ENCODE data around the gene E2F8. TPM values are rescaled to one million over a fixed set of nuclear protein-coding genes. Genes with fewer than 3 reads are reported as not detected.

Gene E2F8
- total RNA-seq, 4 donors from 2014 or later, result 0.57 to 4.8 (median 1.4) TPM

DNA sequence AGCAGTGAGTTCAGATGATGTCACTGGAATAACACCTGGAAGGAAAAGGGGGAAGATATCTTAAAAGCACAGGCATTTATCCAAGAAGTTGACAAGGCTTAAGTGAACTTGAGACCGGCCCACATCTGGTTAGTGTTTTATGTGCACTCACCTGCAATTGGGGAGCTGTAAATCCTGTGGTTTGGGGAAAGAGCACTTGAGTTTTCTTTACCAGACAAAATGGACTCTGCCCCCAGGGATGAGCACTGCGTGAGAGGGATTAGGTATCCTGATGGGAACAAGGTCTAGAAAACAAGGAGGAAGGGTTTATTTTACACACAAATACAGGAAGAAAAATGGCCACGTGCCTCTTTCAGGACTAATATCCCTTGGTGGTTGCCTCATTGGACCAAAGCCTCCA, 15.2 kb downstream of the E2F8 start:
- WGBS, 2 donors, result 85 to 90% methylated on average over 3 of the region's 3 CpGs
- intact Hi-C loops (cut with DNase I; ENCODE audit: low total_unique reads), result no loop called here
- H3K4me3 ChIP-seq (ENCODE audit: low read depth, poor library complexity, severe bottlenecking), result no peak overlapping the region
- no peak for DNase-seq (ENCODE audit: low spot score in 2 of 2)
- no peak for TF ChIP-seq POLR2A (IDR thresholded peaks at IDR 0.05)
- no peak for TF ChIP-seq CTCF (IDR thresholded peaks at IDR 0.05)

- DNase-seq (ENCODE audit: low spot score in 2 of 2), result no peak
- intact Hi-C loops (cut with DNase I; ENCODE audit: low total_unique reads), result no loop called here
- TF ChIP-seq CTCF (IDR thresholded peaks at IDR 0.05) (no peak), POLR2A (IDR thresholded peaks at IDR 0.05) (no peak)
- WGBS, 2 donors, result 82 to 93% methylated on average over 6 of the region's 6 CpGs
- H3K4me3 ChIP-seq (ENCODE audit: low read depth, poor library complexity, severe bottlenecking), result no peak overlapping the region
Measured at GRCh38 chr11:19225123-19225522, 15.6 kb downstream of the E2F8 start.

- DNase-seq (ENCODE audit: low spot score in 2 of 2), result no peak
- intact Hi-C loops (cut with DNase I; ENCODE audit: low total_unique reads), result no loop called here
- WGBS, 2 donors, result 19 to 42% methylated on average over 3 of the region's 3 CpGs
- H3K4me3 ChIP-seq (ENCODE audit: low read depth, poor library complexity, severe bottlenecking), result no peak overlapping the region
- TF ChIP-seq POLR2A (IDR thresholded peaks at IDR 0.05) (no peak), CTCF (IDR thresholded peaks at IDR 0.05) (no peak)
Measured at GRCh38 chr11:19220903-19221724, 19.6 kb downstream of the E2F8 start.

DNA sequence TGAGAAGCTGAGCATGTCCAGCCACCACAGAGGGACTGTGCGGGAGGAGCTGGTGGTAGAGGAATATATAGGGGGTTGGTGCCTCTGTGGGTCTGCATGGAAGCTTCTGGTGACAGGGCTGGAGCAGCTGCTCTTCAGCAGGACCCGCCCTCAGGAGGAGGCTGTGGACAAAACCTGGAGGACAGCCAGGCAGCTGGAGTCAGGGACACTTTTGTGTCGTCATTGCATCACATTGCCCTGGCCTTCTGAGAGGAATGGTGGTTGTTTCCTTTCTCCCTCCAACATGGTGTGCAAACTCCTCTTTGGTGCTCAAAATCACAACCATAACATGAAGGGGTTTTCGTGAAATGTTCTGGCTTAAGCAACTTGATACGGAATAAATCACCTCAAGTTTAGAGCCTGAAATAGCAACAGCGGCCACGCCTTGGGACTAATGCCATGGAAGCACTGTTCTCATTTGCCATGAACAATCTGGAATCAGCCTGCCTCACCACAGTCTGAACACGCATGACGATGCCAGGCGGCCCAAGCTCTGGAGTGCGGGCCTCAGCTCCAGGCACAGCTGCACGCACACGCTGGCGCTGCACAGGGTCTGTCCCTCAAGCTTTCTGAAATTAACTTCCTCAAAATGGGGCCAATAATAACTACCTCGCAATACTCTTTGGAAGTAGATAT, 21.8 kb downstream of the E2F8 start:
- intact Hi-C loops (cut with DNase I; ENCODE audit: low total_unique reads), result no loop called here
- TF ChIP-seq CTCF (IDR thresholded peaks at IDR 0.05) (no peak), POLR2A (IDR thresholded peaks at IDR 0.05) (no peak)
- H3K4me3 ChIP-seq (ENCODE audit: low read depth, poor library complexity, severe bottlenecking), result no peak overlapping the region
- peak in 1 of 2 donors; percentile 71 for DNase-seq (ENCODE audit: low spot score in 2 of 2)
- WGBS, 2 donors, result 48 to 57% methylated on average over 15 of the region's 15 CpGs

- intact Hi-C loops (cut with DNase I; ENCODE audit: low total_unique reads), result no loop called here
- TF ChIP-seq POLR2A (IDR thresholded peaks at IDR 0.05) (no peak), CTCF (IDR thresholded peaks at IDR 0.05) (no peak)
- WGBS, 2 donors, result 46 to 54% methylated on average over 3 of the region's 3 CpGs
Measured at GRCh38 chr11:19218216-19218615, 22.5 kb downstream of the E2F8 start.

More at GRCh38 chr11:19218216-19218615, 22.5 kb downstream of the E2F8 start:
- peak in 1 of 2 donors; percentile 50 for DNase-seq (ENCODE audit: low spot score in 2 of 2)
- H3K4me3 ChIP-seq (ENCODE audit: low read depth, poor library complexity, severe bottlenecking), result no peak overlapping the region
